Measurements from ENCODE around the gene ALPI. TPM values are rescaled to one million over a fixed set of nuclear protein-coding genes. Genes with fewer than 3 reads are reported as not detected.

The ALPI gene
- total RNA-seq, 2 experiments from 2014 or later: not detected

- Mint-ChIP-seq H3K27me3 (peaks cover 22% of the 10 kb centered on the region), H3K4me3 (no peak overlapping the region), H3K36me3 (ENCODE audit: low read depth) (no peaks in the 10 kb centered on the region), H3K9me3 (no peaks in the 10 kb centered on the region), H3K4me1 (peaks cover 7% of the 10 kb centered on the region), H3K27ac (no peak overlapping the region)
- ChIA-PET CTCF (no interaction called here), POLR2A (no interaction called here)
- DNase-seq: no peak
Measured at GRCh38 chr2:232483311-232483922, 27.5 kb downstream of the ALPI start.

- H3K4me1 Mint-ChIP-seq: peaks cover 7% of the 10 kb centered on the region
- H3K4me3 Mint-ChIP-seq: no peak overlapping the region
- CTCF ChIA-PET: no interaction called here
- no peaks in the 10 kb centered on the region for H3K36me3 Mint-ChIP-seq (ENCODE audit: low read depth)
- H3K27ac Mint-ChIP-seq: no peak overlapping the region
- peaks cover 28% of the 10 kb centered on the region for H3K27me3 Mint-ChIP-seq
- DNase-seq: no peak
- no peaks in the 10 kb centered on the region for H3K9me3 Mint-ChIP-seq
- POLR2A ChIA-PET: no interaction called here
Measured at GRCh38 chr2:232483923-232484627, 28.1 kb downstream of the ALPI start.

- Mint-ChIP-seq H3K27ac (no peak overlapping the region), H3K27me3 (peaks cover 34% of the 10 kb centered on the region)
Measured at GRCh38 chr2:232484628-232485347, 28.8 kb downstream of the ALPI start.

DNA sequence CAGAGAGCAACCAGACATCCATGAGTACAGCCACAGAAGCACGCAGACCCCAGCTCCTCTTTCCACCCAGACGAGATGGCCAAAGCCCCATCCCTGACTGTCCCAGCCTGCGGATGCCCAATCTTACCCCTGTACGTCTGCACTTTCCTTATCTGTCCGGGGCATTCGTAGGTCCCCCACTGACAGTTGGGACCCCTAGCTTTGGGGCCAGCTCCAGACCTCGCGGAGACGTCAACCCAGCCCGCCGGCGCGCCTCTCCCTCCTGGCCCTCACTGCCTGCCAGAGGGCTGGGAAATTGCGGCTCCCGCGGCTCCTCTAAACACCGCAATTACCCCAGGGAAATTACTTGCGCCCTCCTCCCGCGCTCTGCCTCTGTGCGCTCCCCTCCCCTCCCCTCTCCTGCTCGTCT lies 29.4 kb downstream of the ALPI start:
- no peak overlapping the region for H3K27ac Mint-ChIP-seq

More at GRCh38 chr2:232484628-232485347, 28.8 kb downstream of the ALPI start:
- CTCF ChIA-PET: no interaction called here
- H3K36me3 Mint-ChIP-seq (ENCODE audit: low read depth): no peaks in the 10 kb centered on the region
- POLR2A ChIA-PET: no interaction called here
- no peak overlapping the region for H3K4me3 Mint-ChIP-seq
- H3K9me3 Mint-ChIP-seq: no peaks in the 10 kb centered on the region
- DNase-seq: no peak
- peaks cover 7% of the 10 kb centered on the region for H3K4me1 Mint-ChIP-seq

DNA sequence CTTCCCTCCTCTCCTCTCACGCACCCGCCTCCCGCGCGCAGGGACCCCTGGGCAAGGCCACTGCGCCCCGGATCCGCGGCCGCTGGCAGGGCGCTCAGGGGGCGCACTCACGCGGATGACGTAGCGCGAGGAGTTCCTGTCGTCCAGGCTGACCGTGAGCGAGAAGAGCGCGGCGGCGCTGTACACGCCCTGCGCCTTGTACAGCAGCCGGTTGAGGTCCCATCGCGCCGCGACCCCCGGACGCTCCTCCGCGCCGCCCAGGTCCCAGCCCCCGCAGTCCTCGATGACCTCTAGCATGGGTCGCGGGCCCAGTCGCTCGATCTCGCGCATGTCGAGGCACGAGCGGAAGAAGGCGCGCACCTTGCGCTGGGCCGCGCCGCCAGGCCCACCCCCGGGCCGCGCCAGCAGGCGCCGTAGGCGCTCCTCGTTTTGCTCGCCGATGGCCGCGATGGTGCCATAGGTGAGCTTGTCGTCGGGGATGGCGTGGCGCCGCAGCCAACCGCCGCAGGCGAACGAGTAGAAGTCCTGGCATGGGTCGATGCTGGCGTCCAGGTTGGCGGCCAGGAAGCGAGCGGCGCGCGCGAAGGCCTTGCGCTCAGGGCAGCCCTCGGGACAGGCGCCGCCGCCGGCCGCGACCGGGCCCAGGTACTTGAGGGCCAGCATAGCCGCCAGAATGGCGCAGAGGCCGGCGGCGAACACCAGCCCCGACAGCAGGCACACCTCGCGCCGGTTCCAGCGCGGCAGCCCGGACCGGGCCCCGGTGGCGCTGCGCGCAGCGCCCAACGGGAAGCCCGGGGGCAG lies 30.0 kb downstream of the ALPI start:
- Mint-ChIP-seq H3K9me3 (no peaks in the 10 kb centered on the region), H3K36me3 (ENCODE audit: low read depth) (no peaks in the 10 kb centered on the region), H3K27ac (no peak overlapping the region), H3K27me3 (peaks cover 35% of the 10 kb centered on the region), H3K4me3 (no peak overlapping the region), H3K4me1 (peaks cover 7% of the 10 kb centered on the region)
- DNase-seq: no peak
- CTCF ChIA-PET: no interaction called here
- POLR2A ChIA-PET: no interaction called here

More for the DNA sequence above, 29.4 kb downstream of the ALPI start:
- Mint-ChIP-seq H3K27me3 (peaks cover 35% of the 10 kb centered on the region), H3K4me1 (peaks cover 7% of the 10 kb centered on the region), H3K4me3 (no peak overlapping the region), H3K36me3 (ENCODE audit: low read depth) (no peaks in the 10 kb centered on the region), H3K9me3 (no peaks in the 10 kb centered on the region)
- no peak for DNase-seq
- POLR2A ChIA-PET: no interaction called here
- CTCF ChIA-PET: no interaction called here

DNA sequence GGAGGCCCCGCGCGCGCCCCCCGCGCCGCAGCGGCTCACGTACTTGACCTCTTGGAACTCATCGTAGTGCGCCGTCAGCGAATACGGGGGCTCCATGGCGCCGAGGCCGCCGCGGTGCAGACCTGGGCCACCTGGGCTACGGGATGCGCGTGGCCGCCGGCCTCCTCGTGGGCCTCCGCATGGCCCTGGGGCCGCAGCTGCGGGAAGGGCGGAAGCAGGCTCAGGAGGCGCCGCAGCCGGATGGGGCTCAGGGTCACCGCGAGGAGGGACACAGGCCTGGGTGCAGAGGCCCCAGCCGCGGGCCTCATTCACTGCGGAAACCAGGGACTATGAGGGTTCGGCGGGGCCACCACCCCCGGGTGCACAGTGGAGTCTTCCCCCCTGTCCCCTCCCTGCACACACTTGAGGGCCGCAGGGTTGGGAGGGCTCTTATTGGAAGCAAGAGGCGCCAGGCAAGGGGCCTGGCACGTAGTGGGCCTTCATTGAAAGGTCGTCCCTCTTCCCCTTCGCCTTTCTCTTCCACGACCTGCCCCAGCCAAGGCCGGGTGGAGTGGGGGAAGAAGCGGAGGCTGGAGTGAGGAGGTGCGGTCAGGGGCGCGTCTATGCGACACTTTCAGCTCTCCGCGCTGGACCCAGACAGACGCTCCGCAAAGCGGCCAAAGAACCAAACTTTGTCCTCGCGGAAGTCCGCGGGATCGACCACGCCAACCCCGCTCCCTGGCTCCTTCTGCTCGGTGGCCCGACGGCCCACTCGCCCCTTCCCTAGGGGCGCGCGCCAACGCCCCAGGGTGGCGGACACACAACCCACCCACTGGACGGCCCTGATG lies 30.8 kb downstream of the ALPI start:
- no peak for DNase-seq
- Mint-ChIP-seq H3K36me3 (ENCODE audit: low read depth) (no peaks in the 10 kb centered on the region), H3K27ac (no peak overlapping the region), H3K9me3 (no peaks in the 10 kb centered on the region), H3K4me1 (peaks cover 7% of the 10 kb centered on the region), H3K27me3 (peaks cover 35% of the 10 kb centered on the region), H3K4me3 (no peak overlapping the region)
- ChIA-PET POLR2A (no interaction called here), CTCF (no interaction called here)

GRCh38 chr2:232487385-232488096 lies 31.6 kb downstream of the ALPI start, which contains the start of gene ECEL1:
ECEL1 (minus strand) TSS chr2:232487834; CDS start chr2:232486653, 1,181 bp downstream.
- no peak within 1 kb of the TSS for H3K27ac Mint-ChIP-seq
- peaks cover 7% of the 10 kb centered on the region for H3K4me1 Mint-ChIP-seq
- ChIA-PET POLR2A (no interaction called here), CTCF (no interaction called here)
- no peaks in the 10 kb centered on the region for H3K9me3 Mint-ChIP-seq
- H3K4me3 Mint-ChIP-seq: no peak within 1 kb of the TSS
- no peaks in the 10 kb centered on the region for H3K36me3 Mint-ChIP-seq (ENCODE audit: low read depth)
- H3K27me3 Mint-ChIP-seq: peaks cover 35% of the 10 kb centered on the region
- no peak for DNase-seq

GRCh38 chr2:232488097-232488711 lies 32.3 kb downstream of the ALPI start:
- Mint-ChIP-seq H3K27ac (no peak overlapping the region), H3K4me1 (peaks cover 7% of the 10 kb centered on the region), H3K9me3 (no peaks in the 10 kb centered on the region), H3K4me3 (no peak overlapping the region), H3K36me3 (ENCODE audit: low read depth) (no peaks in the 10 kb centered on the region), H3K27me3 (peaks cover 35% of the 10 kb centered on the region)
- DNase-seq: no peak
- ChIA-PET CTCF (no interaction called here), POLR2A (no interaction called here)

DNA sequence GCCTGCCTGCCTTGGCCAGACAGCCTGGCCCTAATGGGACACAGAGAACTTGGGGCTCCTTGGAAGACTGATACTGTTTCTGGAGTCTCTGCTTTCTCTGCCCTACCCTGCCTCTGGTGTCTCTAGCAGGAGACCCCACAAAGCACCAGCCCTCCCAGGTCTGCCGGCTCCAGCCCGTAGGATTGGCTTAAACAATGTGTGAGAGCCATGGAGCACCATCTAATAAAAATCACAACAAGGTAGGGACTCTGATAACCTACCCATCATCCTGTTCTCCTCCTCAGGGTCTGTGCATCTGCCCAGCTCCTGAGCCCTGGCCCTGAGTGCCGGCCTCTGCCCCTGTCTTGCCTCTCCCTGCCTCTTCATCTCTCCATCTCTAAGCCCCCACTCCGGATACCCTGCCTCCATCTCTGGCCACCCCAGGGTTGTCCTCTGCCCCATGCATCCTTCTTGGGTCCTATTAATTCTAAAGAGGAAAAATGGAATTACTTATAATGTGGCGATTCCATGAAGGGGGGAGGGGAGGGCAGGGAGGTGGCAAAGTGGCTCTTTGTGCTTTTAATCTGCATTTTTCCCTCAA lies 32.9 kb downstream of the ALPI start:
- peaks cover 7% of the 10 kb centered on the region for H3K4me1 Mint-ChIP-seq
- no peak overlapping the region for H3K27ac Mint-ChIP-seq
- no peaks in the 10 kb centered on the region for H3K9me3 Mint-ChIP-seq
- ChIA-PET POLR2A (no interaction called here), CTCF (interaction anchor here (1.4 kb wide), 1 partner anchor 10 kb away, joined by 3 read pairs; no protein-coding TSS in a partner anchor)
- H3K4me3 Mint-ChIP-seq: no peak overlapping the region
- DNase-seq: no peak
- H3K27me3 Mint-ChIP-seq: peaks cover 35% of the 10 kb centered on the region
- no peaks in the 10 kb centered on the region for H3K36me3 Mint-ChIP-seq (ENCODE audit: low read depth)

GRCh38 chr2:232489516-232490220 lies 33.7 kb downstream of the ALPI start:
- POLR2A ChIA-PET: no interaction called here
- no peak overlapping the region for H3K27ac Mint-ChIP-seq
- peaks cover 7% of the 10 kb centered on the region for H3K4me1 Mint-ChIP-seq
- no peak overlapping the region for H3K4me3 Mint-ChIP-seq
- no peak for DNase-seq
- CTCF ChIA-PET: interaction anchor here (1.4 kb wide), 1 partner anchor 9 kb away, joined by 3 read pairs; no protein-coding TSS in a partner anchor
- no peaks in the 10 kb centered on the region for H3K9me3 Mint-ChIP-seq
- peaks cover 31% of the 10 kb centered on the region for H3K27me3 Mint-ChIP-seq
- H3K36me3 Mint-ChIP-seq (ENCODE audit: low read depth): no peaks in the 10 kb centered on the region
